Neural progenitor cell (in vitro differentiated cells): ENCODE results near the gene CRB2.

Experiments used
- EZH2phosphoT487 ChIP-seq: fragments of 200-600 bp; sonication (generic); IDR thresholded peaks from 2 replicates; pipeline ENCODE4 v1.6.1; 2017; ENCODE audit warnings: antibody characterized with exemption
- TF ChIP-seq, protein P1 (sequence below): fragments of 200-600 bp; sonication (generic); IDR thresholded peaks from 2 replicates; pipeline ENCODE4 v1.5.1; 2017; ENCODE audit warnings: antibody characterized with exemption, mild to moderate bottlenecking

DNA sequence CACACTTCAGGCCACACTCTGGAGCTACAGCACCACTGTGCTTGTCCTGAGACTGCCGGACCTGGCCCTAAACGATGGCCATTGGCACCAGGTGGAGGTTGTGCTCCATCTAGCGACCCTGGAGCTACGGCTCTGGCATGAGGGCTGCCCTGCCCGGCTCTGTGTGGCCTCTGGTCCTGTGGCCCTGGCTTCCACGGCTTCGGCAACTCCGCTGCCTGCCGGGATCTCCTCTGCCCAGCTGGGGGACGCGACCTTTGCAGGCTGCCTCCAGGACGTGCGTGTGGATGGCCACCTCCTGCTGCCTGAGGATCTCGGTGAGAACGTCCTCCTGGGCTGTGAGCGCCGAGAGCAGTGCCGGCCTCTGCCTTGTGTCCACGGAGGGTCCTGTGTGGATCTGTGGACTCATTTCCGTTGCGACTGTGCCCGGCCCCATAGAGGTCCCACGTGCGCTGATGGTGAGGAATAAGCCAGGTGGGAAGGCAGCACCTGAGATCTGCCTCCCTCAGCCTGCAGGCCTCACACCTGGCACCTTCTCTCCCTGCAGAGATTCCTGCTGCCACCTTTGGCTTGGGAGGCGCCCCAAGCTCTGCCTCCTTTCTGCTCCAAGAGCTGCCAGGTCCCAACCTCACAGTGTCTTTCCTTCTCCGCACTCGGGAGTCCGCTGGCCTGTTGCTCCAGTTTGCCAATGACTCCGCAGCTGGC, 14.7 kb downstream of the CRB2 start:
- TF ChIP-seq, protein P1, sequence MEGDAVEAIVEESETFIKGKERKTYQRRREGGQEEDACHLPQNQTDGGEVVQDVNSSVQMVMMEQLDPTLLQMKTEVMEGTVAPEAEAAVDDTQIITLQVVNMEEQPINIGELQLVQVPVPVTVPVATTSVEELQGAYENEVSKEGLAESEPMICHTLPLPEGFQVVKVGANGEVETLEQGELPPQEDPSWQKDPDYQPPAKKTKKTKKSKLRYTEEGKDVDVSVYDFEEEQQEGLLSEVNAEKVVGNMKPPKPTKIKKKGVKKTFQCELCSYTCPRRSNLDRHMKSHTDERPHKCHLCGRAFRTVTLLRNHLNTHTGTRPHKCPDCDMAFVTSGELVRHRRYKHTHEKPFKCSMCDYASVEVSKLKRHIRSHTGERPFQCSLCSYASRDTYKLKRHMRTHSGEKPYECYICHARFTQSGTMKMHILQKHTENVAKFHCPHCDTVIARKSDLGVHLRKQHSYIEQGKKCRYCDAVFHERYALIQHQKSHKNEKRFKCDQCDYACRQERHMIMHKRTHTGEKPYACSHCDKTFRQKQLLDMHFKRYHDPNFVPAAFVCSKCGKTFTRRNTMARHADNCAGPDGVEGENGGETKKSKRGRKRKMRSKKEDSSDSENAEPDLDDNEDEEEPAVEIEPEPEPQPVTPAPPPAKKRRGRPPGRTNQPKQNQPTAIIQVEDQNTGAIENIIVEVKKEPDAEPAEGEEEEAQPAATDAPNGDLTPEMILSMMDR, result no peak
- TF ChIP-seq EZH2phosphoT487, result no peak
